Measurements from ENCODE around the gene MYBPC2. TPM values are rescaled to one million over a fixed set of nuclear protein-coding genes. Genes with fewer than 3 reads are reported as not detected.

The MYBPC2 gene
- total RNA-seq, 2 experiments from 2014 or later = 0.14 TPM; not detected in 1

GRCh38 chr19:50501186-50501567, 68.5 kb downstream of the MYBPC2 start:
- POLR2A ChIA-PET = interaction anchor here (1.4 kb wide), 1 partner anchor 10 kb away, joined by 3 read pairs; the partner anchor contains the start of gene JOSD2
- Mint-ChIP-seq H3K4me3 (no peak overlapping the region), H3K9me3 (no peaks in the 10 kb centered on the region), H3K4me1 (no peaks in the 10 kb centered on the region), H3K36me3 (no peaks in the 10 kb centered on the region), H3K27me3 (no peaks in the 10 kb centered on the region), H3K27ac (no peak overlapping the region)
- ATAC-seq (ENCODE audit: low read depth) (no peak), DNase-seq (no peak)

- Mint-ChIP-seq H3K36me3 (peaks cover 1% of the 10 kb centered on the region), H3K27me3 (no peaks in the 10 kb centered on the region), H3K4me1 (no peaks in the 10 kb centered on the region), H3K4me3 (no peak overlapping the region), H3K9me3 (no peaks in the 10 kb centered on the region), H3K27ac (no peak overlapping the region)
- POLR2A ChIA-PET = interaction anchor here (1.4 kb wide), 1 partner anchor 9 kb away, joined by 3 read pairs; the partner anchor contains the start of gene JOSD2
- no peak for DNase-seq
- no peak for ATAC-seq (ENCODE audit: low read depth)
These were observed 69.1 kb downstream of the MYBPC2 start for GRCh38 chr19:50501568-50502475.

GRCh38 chr19:50505856-50506611, 73.3 kb downstream of the MYBPC2 start:
- POLR2A ChIA-PET = no interaction called here
- DNase-seq = no peak
- Mint-ChIP-seq H3K27me3 (no peaks in the 10 kb centered on the region), H3K36me3 (peaks cover 8% of the 10 kb centered on the region), H3K4me1 (peaks cover 12% of the 10 kb centered on the region), H3K27ac (no peak overlapping the region), H3K9me3 (no peaks in the 10 kb centered on the region), H3K4me3 (no peak overlapping the region)
- no peak for ATAC-seq (ENCODE audit: low read depth)

- POLR2A ChIA-PET = no interaction called here
- no peak overlapping the region for H3K4me3 Mint-ChIP-seq
- DNase-seq = no peak
- no peaks in the 10 kb centered on the region for H3K9me3 Mint-ChIP-seq
- no peak for ATAC-seq (ENCODE audit: low read depth)
- H3K36me3 Mint-ChIP-seq = peaks cover 8% of the 10 kb centered on the region
- H3K4me1 Mint-ChIP-seq = peaks cover 15% of the 10 kb centered on the region
- no peak overlapping the region for H3K27ac Mint-ChIP-seq
- no peaks in the 10 kb centered on the region for H3K27me3 Mint-ChIP-seq
These were observed 74.0 kb downstream of the MYBPC2 start for GRCh38 chr19:50506700-50507099.

- H3K27me3 Mint-ChIP-seq = no peaks in the 10 kb centered on the region
- ATAC-seq (ENCODE audit: low read depth) (no peak), DNase-seq (no peak)
- peaks cover 17% of the 10 kb centered on the region for H3K4me1 Mint-ChIP-seq
- peaks cover 8% of the 10 kb centered on the region for H3K36me3 Mint-ChIP-seq
- H3K9me3 Mint-ChIP-seq = no peaks in the 10 kb centered on the region
- no peak overlapping the region for H3K4me3 Mint-ChIP-seq
- POLR2A ChIA-PET = no interaction called here
- H3K27ac Mint-ChIP-seq = no peak overlapping the region
These were observed 74.7 kb downstream of the MYBPC2 start for GRCh38 chr19:50507376-50507775.

GRCh38 chr19:50508843-50509190, 76.1 kb downstream of the MYBPC2 start:
- Mint-ChIP-seq H3K27me3 (peaks cover 2% of the 10 kb centered on the region), H3K4me3 (peak overlapping the region; percentile 29), H3K4me1 (peaks cover 18% of the 10 kb centered on the region), H3K36me3 (peaks cover 8% of the 10 kb centered on the region), H3K27ac (peak overlapping the region; percentile 73), H3K9me3 (no peaks in the 10 kb centered on the region)
- no peak for ATAC-seq (ENCODE audit: low read depth)
- DNase-seq = no peak
- POLR2A ChIA-PET = interaction anchor here (0.6 to 0.7 kb wide), 2 partner anchors 75 to 1062 kb away, joined by 3 read pairs; no protein-coding TSS in a partner anchor

GRCh38 chr19:50509366-50509765, 76.7 kb downstream of the MYBPC2 start:
- Mint-ChIP-seq H3K27me3 (peaks cover 2% of the 10 kb centered on the region), H3K9me3 (no peaks in the 10 kb centered on the region), H3K4me1 (peaks cover 18% of the 10 kb centered on the region), H3K36me3 (peaks cover 8% of the 10 kb centered on the region), H3K27ac (peak overlapping the region; percentile 71), H3K4me3 (peak overlapping the region; percentile 33)
- POLR2A ChIA-PET = interaction anchor here (0.6 kb wide), 1 partner anchor 76 kb away, joined by 3 read pairs; no protein-coding TSS in a partner anchor
- no peak for DNase-seq
- ATAC-seq (ENCODE audit: low read depth) = no peak

GRCh38 chr19:50510121-50510670, 77.5 kb downstream of the MYBPC2 start:
- POLR2A ChIA-PET = interaction anchor here (0.5 to 1.5 kb wide), 2 partner anchors 9 to 22 kb away, joined by 3 read pairs; no protein-coding TSS in a partner anchor
- H3K4me3 Mint-ChIP-seq = peak overlapping the region; percentile 99

GRCh38 chr19:50510700-50511068, 78.0 kb downstream of the MYBPC2 start:
- POLR2A ChIA-PET = interaction anchor here (0.5 to 1.5 kb wide), 17 partner anchors 10 to 621 kb away, joined by 3 to 7 read pairs (median 4); partner anchors contain the start of genes GARIN5A, KCNC3 and POLD1
- H3K27ac Mint-ChIP-seq = peak overlapping the region; percentile 100
- peaks cover 3% of the 10 kb centered on the region for H3K27me3 Mint-ChIP-seq
- peaks cover 18% of the 10 kb centered on the region for H3K4me1 Mint-ChIP-seq
- ATAC-seq (ENCODE audit: low read depth) = no peak
- peak overlapping the region; percentile 99 for H3K4me3 Mint-ChIP-seq
- peaks cover 8% of the 10 kb centered on the region for H3K36me3 Mint-ChIP-seq
- H3K9me3 Mint-ChIP-seq = no peaks in the 10 kb centered on the region
- no peak for DNase-seq

More at GRCh38 chr19:50510121-50510670, 77.5 kb downstream of the MYBPC2 start:
- ATAC-seq (ENCODE audit: low read depth) = no peak
- Mint-ChIP-seq H3K27ac (peak overlapping the region; percentile 100), H3K36me3 (peaks cover 8% of the 10 kb centered on the region), H3K9me3 (no peaks in the 10 kb centered on the region), H3K27me3 (peaks cover 2% of the 10 kb centered on the region), H3K4me1 (peaks cover 18% of the 10 kb centered on the region)
- no peak for DNase-seq

GRCh38 chr19:50511069-50511822, 78.6 kb downstream of the MYBPC2 start, which contains the start of gene JOSD2:
TSS of gene JOSD2 (minus strand) at chr19:50511191. CDS start at chr19:50510431, 760 bp downstream.
- Mint-ChIP-seq H3K36me3 (peaks cover 8% of the 10 kb centered on the region), H3K27ac (peak within 1 kb of the TSS; percentile 100), H3K9me3 (no peaks in the 10 kb centered on the region), H3K4me1 (peaks cover 18% of the 10 kb centered on the region), H3K27me3 (peaks cover 6% of the 10 kb centered on the region), H3K4me3 (peak within 1 kb of the TSS; percentile 99)
- peak; percentile 95 for ATAC-seq (ENCODE audit: low read depth)
- POLR2A ChIA-PET = interaction anchor here (0.5 to 1.5 kb wide), 18 partner anchors 10 to 621 kb away, joined by 3 to 7 read pairs (median 4); partner anchors contain the start of genes GARIN5A, KCNC3, POLD1 and ZNF473
- DNase-seq = peak; percentile 95

- no peak for DNase-seq
- Mint-ChIP-seq H3K9me3 (no peaks in the 10 kb centered on the region), H3K4me3 (no peak overlapping the region), H3K27me3 (peaks cover 6% of the 10 kb centered on the region), H3K27ac (no peak overlapping the region), H3K4me1 (peaks cover 18% of the 10 kb centered on the region), H3K36me3 (peaks cover 3% of the 10 kb centered on the region)
- POLR2A ChIA-PET = interaction anchor here (0.6 to 1.1 kb wide), 3 partner anchors 26 to 486 kb away, joined by 3 to 4 read pairs (median 3); partner anchors contain the start of gene ZNF473
- ATAC-seq (ENCODE audit: low read depth) = no peak
These were observed 79.7 kb downstream of the MYBPC2 start for GRCh38 chr19:50512112-50512998.
